Activated naive CD8-positive, alpha-beta T cell (primary cell): ENCODE measurements around the gene EFCAB14.
"Not testable (repeated sequence)": the region's sequence is repeated elsewhere in the genome, so short reads cannot be mapped to it uniquely, and the experiment has no call there.

Source experiments
- H3K27ac Mint-ChIP-seq: one replicate; pipeline ENCODE4 v1.8.0; 2021; ENCODE audit warnings: mixed read lengths
- H3K27me3 Mint-ChIP-seq: one replicate; pipeline ENCODE4 v1.8.0; 2021; ENCODE audit warnings: mixed read lengths
- H3K36me3 Mint-ChIP-seq: one replicate; pipeline ENCODE4 v1.8.0; 2021; ENCODE audit warnings: mixed read lengths
- H3K4me1 Mint-ChIP-seq: one replicate; pipeline ENCODE4 v1.8.0; 2021; ENCODE audit warnings: low read depth, mixed read lengths
- H3K4me3 Mint-ChIP-seq: one replicate; pipeline ENCODE4 v1.8.0; 2021; ENCODE audit warnings: mild to moderate bottlenecking, mixed read lengths
- H3K9me3 Mint-ChIP-seq: one replicate; pipeline ENCODE4 v1.8.0; 2021; ENCODE audit warnings: low read depth, mixed read lengths

EFCAB14 gene

GRCh38 chr1:46747683-46748288, 28.9 kb upstream of the EFCAB14 start:
- no peaks in the 10 kb centered on the region for H3K4me1 Mint-ChIP-seq
- H3K27me3 Mint-ChIP-seq = peaks cover 27% of the 10 kb centered on the region
- no peak overlapping the region for H3K27ac Mint-ChIP-seq
- no peaks in the 10 kb centered on the region for H3K9me3 Mint-ChIP-seq
- H3K36me3 Mint-ChIP-seq = no peaks in the 10 kb centered on the region
- no peak overlapping the region for H3K4me3 Mint-ChIP-seq

GRCh38 chr1:46742069-46742468, 23.2 kb upstream of the EFCAB14 start:
- no peak overlapping the region for H3K27ac Mint-ChIP-seq
- no peak overlapping the region for H3K4me3 Mint-ChIP-seq

GRCh38 chr1:46735708-46736324, 16.9 kb upstream of the EFCAB14 start:
- H3K27ac Mint-ChIP-seq = no peak overlapping the region
- H3K9me3 Mint-ChIP-seq = peaks cover 3% of the 10 kb centered on the region
- H3K36me3 Mint-ChIP-seq = no peaks in the 10 kb centered on the region
- no peak overlapping the region for H3K4me3 Mint-ChIP-seq
- H3K27me3 Mint-ChIP-seq = peaks cover 7% of the 10 kb centered on the region
- no peaks in the 10 kb centered on the region for H3K4me1 Mint-ChIP-seq

More at GRCh38 chr1:46742069-46742468, 23.2 kb upstream of the EFCAB14 start:
- Mint-ChIP-seq H3K36me3 (no peaks in the 10 kb centered on the region), H3K27me3 (peaks cover 15% of the 10 kb centered on the region), H3K4me1 (no peaks in the 10 kb centered on the region), H3K9me3 (peaks cover under 1% of the 10 kb centered on the region)

GRCh38 chr1:46728327-46728873, 9.5 kb upstream of the EFCAB14 start:
- not testable (repeated sequence) for H3K36me3 Mint-ChIP-seq, H3K27ac Mint-ChIP-seq, H3K4me1 Mint-ChIP-seq, H3K4me3 Mint-ChIP-seq, H3K9me3 Mint-ChIP-seq
- H3K27me3 Mint-ChIP-seq = peaks cover 31% of the 10 kb centered on the region

GRCh38 chr1:46725736-46726108, 6.8 kb upstream of the EFCAB14 start:
- H3K36me3 Mint-ChIP-seq = no peaks in the 10 kb centered on the region
- H3K27ac Mint-ChIP-seq = no peak overlapping the region
- H3K4me1 Mint-ChIP-seq = no peaks in the 10 kb centered on the region
- H3K27me3 Mint-ChIP-seq = peaks cover 25% of the 10 kb centered on the region
- H3K9me3 Mint-ChIP-seq = no peaks in the 10 kb centered on the region
- H3K4me3 Mint-ChIP-seq = no peak overlapping the region

- H3K27me3 Mint-ChIP-seq = peaks cover 24% of the 10 kb centered on the region
- H3K4me3 Mint-ChIP-seq = no peak overlapping the region
- H3K36me3 Mint-ChIP-seq = no peaks in the 10 kb centered on the region
- no peak overlapping the region for H3K27ac Mint-ChIP-seq
- peaks cover 2% of the 10 kb centered on the region for H3K4me1 Mint-ChIP-seq
- H3K9me3 Mint-ChIP-seq = no peaks in the 10 kb centered on the region
Measured at GRCh38 chr1:46724991-46725735, 6.2 kb upstream of the EFCAB14 start.

- Mint-ChIP-seq H3K36me3 (no peaks in the 10 kb centered on the region), H3K27ac (no peak overlapping the region), H3K27me3 (peaks cover 18% of the 10 kb centered on the region), H3K9me3 (no peaks in the 10 kb centered on the region), H3K4me1 (peaks cover 9% of the 10 kb centered on the region), H3K4me3 (no peak overlapping the region)
Measured at GRCh38 chr1:46723901-46724300, 5.0 kb upstream of the EFCAB14 start.

- H3K9me3 Mint-ChIP-seq = no peaks in the 10 kb centered on the region
- peaks cover 26% of the 10 kb centered on the region for H3K4me1 Mint-ChIP-seq
- no peak overlapping the region for H3K27ac Mint-ChIP-seq
- no peak overlapping the region for H3K4me3 Mint-ChIP-seq
- H3K36me3 Mint-ChIP-seq = peaks cover 3% of the 10 kb centered on the region
- peaks cover 11% of the 10 kb centered on the region for H3K27me3 Mint-ChIP-seq
Measured at GRCh38 chr1:46721686-46722205, 2.8 kb upstream of the EFCAB14 start.

GRCh38 chr1:46721204-46721603, 2.3 kb upstream of the EFCAB14 start:
- no peak overlapping the region for H3K27ac Mint-ChIP-seq
- H3K36me3 Mint-ChIP-seq = peaks cover 6% of the 10 kb centered on the region
- H3K27me3 Mint-ChIP-seq = peaks cover 7% of the 10 kb centered on the region
- H3K9me3 Mint-ChIP-seq = no peaks in the 10 kb centered on the region
- H3K4me1 Mint-ChIP-seq = peaks cover 31% of the 10 kb centered on the region
- no peak overlapping the region for H3K4me3 Mint-ChIP-seq

GRCh38 chr1:46720319-46720718, 1.4 kb upstream of the EFCAB14 start:
- H3K4me1 Mint-ChIP-seq = peaks cover 37% of the 10 kb centered on the region
- not testable (repeated sequence) for H3K36me3 Mint-ChIP-seq, H3K27ac Mint-ChIP-seq, H3K27me3 Mint-ChIP-seq, H3K4me3 Mint-ChIP-seq, H3K9me3 Mint-ChIP-seq

- H3K36me3 Mint-ChIP-seq = peaks cover 10% of the 10 kb centered on the region
Measured at GRCh38 chr1:46719689-46720088, 775 bp upstream of the EFCAB14 start.

GRCh38 chr1:46718340-46718726, 581 bp downstream of the EFCAB14 start:
- Mint-ChIP-seq H3K4me3 (peak overlapping the region; percentile 94), H3K4me1 (peaks cover 46% of the 10 kb centered on the region), H3K9me3 (no peaks in the 10 kb centered on the region), H3K27me3 (no peaks in the 10 kb centered on the region), H3K36me3 (peaks cover 10% of the 10 kb centered on the region), H3K27ac (peak overlapping the region; percentile 93)

More at GRCh38 chr1:46719689-46720088, 775 bp upstream of the EFCAB14 start:
- no peaks in the 10 kb centered on the region for H3K27me3 Mint-ChIP-seq
- H3K27ac Mint-ChIP-seq = peak overlapping the region; percentile 80
- peak overlapping the region; percentile 83 for H3K4me3 Mint-ChIP-seq
- H3K4me1 Mint-ChIP-seq = peaks cover 41% of the 10 kb centered on the region
- no peaks in the 10 kb centered on the region for H3K9me3 Mint-ChIP-seq

GRCh38 chr1:46717654-46718053, 1.3 kb downstream of the EFCAB14 start:
- H3K4me1 Mint-ChIP-seq = peaks cover 46% of the 10 kb centered on the region

GRCh38 chr1:46714976-46715375, 3.9 kb downstream of the EFCAB14 start:
- H3K27ac Mint-ChIP-seq = no peak overlapping the region
- H3K4me1 Mint-ChIP-seq = peaks cover 56% of the 10 kb centered on the region
- no peaks in the 10 kb centered on the region for H3K9me3 Mint-ChIP-seq
- H3K4me3 Mint-ChIP-seq = peak overlapping the region; percentile 10
- no peaks in the 10 kb centered on the region for H3K27me3 Mint-ChIP-seq
- peaks cover 10% of the 10 kb centered on the region for H3K36me3 Mint-ChIP-seq

More at GRCh38 chr1:46717654-46718053, 1.3 kb downstream of the EFCAB14 start:
- no peaks in the 10 kb centered on the region for H3K27me3 Mint-ChIP-seq
- no peaks in the 10 kb centered on the region for H3K9me3 Mint-ChIP-seq
- H3K27ac Mint-ChIP-seq = peak overlapping the region; percentile 93
- H3K4me3 Mint-ChIP-seq = peak overlapping the region; percentile 94
- H3K36me3 Mint-ChIP-seq = peaks cover 10% of the 10 kb centered on the region

GRCh38 chr1:46708121-46708520, 10.8 kb downstream of the EFCAB14 start:
- Mint-ChIP-seq H3K27me3 (no peaks in the 10 kb centered on the region), H3K36me3 (peaks cover 5% of the 10 kb centered on the region), H3K4me3 (no peak overlapping the region), H3K4me1 (peaks cover 38% of the 10 kb centered on the region), H3K9me3 (no peaks in the 10 kb centered on the region), H3K27ac (no peak overlapping the region)
